ENCODE results near the gene ANKRD13B.

The ANKRD13B gene

DNA sequence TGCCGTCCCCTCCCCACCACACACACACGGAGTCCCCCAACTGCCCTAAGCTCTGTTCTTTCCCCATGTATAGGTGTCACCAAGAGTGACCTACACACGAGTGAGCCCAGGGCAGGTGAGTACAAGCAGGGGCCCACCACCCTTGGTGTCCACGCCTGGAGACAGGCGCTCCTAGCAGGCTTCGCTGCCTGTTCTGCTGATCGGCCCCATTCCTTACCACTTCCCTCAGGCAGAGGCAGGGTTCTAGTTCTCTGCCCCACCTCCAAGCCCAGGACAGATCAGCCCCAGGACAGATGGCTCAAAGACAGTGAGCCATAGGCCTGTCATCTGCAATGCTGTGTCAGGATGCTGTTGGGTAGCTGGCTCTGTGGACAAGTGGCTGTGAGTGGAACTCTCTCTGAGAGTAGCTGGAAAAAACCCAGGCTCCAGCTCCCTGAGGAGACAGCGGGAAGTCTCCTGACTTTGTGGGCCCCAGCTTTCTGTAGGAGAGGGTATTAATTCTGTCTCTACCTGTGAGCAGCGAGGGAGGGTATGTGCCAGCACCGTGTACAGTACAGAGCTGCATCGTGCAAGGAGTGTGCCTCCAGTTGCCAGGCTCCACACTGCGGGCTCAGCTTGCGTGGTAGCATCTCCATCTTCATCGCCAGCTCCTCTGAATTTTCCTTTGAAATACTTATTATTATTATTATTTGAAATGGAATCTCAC lies 23.5 kb upstream of the ANKRD13B start:
- peak; percentile 16 for DNase-seq

DNA sequence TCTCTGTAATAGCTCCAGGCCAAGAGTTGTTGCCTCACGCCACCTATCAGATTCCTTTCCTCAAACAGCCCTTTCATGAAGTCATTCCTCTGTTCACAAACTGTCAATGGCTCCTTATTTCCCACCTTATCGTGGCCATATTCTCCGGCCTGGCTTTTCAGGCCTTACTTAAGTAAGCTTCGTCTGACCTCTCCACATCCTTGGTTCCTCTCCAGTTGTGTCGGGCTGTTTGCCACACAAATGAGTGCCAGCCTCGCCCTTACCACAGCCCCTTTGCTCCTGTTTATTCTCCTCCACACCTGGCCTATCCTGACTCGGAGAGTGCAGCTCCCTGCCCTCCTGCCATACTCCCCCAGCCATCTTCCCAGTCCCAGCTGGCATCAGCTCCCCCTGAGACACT lies 22.4 kb upstream of the ANKRD13B start:
- DNase-seq: no peak

DNA sequence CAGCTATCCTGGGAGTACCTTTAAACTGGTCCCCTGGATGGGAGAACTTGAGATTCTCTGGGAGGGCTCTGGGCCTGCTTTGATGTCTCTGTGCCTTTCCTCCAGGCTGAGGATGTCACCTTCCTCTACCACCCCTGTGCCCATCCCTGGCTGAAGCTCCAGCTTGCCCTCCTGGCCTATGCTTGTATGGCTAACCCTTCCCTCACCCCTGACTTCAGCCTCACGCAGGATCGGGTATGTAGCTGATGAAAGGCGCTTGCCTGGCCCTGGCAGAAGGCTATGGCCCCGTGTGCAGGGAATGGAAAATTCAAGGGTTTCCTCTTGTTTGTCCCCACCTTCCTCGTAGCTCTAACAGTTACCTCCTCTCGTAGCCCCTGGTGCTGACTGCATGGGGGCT lies 21.4 kb upstream of the ANKRD13B start:
- no peak for DNase-seq

DNA sequence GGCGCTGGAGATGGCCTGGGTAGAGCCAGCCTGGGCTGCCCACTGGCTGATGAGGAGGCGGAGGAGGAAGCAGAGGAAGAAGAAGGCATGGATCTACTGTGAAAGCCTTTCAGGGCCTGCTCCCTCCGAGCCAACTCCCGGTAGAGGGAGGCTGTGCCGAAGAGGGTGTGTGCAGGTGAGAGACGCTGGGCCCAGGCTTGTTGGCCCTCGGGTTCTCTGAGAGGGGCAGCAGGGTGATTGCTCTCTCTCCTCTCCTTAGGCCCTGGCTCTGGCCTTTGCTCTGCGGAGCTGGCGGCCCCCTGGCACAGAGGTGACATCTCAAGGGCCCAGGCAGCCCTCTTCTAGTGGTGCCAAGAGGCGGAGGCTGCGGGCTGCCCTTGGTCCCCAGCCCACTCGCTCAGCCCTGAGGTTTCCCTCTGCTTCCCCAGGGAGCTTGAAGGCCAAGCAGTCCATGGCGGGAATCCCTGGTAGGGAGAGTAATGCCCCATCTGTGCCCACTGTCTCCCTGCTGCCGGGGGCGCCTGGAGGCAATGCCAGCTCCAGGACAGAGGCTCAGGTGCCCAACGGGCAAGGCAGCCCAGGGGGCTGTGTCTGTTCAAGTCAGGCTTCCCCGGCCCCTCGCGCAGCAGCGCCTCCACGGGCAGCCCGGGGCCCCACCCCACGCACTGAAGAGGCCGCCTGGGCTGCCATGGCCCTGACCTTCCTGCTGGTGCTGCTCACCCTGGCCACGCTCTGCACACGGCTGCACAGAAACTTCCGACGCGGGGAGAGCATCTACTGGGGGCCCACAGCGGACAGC lies 20.9 kb upstream of the ANKRD13B start:
- peak; percentile 13 for DNase-seq

DNA sequence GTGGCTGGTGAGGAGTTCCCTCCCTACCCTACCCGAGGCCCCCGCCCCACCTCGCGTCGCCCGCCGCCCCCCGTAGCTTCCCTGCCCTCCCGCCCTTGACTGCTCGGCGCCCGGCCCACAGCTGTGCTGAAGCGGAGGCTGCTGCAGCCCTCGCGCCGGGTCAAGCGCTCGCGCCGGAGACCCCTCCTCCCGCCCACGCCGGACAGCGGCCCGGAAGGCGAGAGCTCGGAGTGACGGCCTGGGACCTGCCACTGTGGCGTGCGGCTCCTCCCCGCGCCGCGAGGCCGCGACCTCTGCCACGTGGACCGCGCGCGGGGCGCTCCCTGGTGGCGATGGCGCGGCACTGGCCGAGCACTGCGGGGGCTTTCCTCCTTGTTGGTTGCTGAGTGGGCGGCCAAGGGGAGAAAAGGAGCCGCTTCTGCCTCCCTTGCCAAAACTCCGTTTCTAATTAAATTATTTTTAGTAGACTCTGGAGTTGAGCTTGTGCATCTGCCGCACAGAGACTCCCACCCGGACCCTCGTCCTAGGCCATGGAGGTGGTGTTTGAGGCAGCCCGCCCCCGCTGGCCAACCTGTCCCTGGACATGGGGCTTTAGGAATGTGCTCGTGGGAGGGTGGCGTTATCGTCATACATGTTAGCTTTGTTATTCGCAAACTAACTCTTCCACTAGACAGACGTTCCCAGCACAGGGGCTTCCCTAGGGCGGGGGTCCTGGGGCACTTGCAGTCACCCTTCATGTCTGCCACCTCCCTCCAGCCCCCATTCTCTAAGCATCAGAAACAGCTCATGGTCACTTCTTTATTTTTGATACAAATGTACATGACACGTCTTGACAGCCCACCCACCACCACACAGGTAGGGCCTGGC lies 20.0 kb upstream of the ANKRD13B start:
- peak; percentile 73 for DNase-seq

DNA sequence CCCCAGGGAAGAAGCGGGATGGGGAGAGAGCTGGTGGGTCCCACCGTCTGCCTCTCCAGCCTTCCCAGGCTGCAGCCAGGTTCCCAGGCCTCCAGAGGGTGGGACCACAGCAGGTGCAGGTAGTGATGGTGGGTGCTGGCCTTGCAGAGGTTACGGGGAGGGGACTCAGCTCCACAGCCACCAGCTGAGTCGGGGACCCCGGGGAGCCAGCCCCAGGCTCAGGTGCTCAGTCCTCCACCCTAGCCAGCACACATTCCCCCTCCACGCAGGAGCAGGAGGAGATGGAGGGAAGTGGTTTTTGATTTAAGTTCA lies 19.4 kb upstream of the ANKRD13B start:
- peak; percentile 15 for DNase-seq

DNA sequence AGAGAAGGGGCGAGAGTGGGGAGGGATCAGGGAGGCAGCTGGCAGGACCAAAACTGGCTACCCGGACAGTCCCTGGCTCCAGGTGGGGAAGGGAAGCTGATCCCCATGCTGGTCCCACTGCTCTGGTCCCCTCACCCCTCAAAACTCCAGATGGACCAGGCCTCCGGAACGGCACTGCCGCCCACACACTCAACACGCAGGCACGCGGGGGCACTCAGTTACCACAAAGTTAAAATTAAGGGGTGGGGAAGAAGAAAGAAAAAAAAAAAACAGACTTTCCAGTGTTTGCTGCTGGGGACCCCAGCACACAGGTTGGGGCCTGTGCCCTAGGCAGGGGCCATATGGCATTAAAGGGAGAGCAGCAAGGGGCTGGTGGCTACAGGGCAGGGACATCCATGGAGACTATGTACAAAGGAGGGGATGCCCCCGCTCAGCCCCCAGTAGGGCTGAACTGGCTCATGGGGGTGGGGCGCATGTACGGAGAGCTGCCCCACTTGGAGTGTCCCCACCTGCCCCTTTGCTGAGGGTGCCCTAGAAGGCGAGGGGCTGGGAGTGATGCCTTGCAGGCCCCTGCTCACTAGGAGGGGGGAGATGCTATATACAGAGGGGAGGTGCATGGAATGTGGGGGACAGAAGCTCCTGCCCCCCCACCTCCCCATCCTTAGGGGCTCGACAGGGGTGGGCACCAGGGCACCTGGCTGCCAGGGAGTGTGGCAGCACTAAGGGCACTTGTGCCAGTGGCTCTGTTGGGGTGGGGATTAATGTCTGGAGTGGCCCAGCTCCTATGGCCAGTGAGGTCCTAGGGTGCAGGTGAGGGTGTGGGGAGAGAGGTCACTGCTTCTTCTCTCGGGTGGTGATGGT lies 18.8 kb upstream of the ANKRD13B start:
- peak; percentile 14 for DNase-seq

DNA sequence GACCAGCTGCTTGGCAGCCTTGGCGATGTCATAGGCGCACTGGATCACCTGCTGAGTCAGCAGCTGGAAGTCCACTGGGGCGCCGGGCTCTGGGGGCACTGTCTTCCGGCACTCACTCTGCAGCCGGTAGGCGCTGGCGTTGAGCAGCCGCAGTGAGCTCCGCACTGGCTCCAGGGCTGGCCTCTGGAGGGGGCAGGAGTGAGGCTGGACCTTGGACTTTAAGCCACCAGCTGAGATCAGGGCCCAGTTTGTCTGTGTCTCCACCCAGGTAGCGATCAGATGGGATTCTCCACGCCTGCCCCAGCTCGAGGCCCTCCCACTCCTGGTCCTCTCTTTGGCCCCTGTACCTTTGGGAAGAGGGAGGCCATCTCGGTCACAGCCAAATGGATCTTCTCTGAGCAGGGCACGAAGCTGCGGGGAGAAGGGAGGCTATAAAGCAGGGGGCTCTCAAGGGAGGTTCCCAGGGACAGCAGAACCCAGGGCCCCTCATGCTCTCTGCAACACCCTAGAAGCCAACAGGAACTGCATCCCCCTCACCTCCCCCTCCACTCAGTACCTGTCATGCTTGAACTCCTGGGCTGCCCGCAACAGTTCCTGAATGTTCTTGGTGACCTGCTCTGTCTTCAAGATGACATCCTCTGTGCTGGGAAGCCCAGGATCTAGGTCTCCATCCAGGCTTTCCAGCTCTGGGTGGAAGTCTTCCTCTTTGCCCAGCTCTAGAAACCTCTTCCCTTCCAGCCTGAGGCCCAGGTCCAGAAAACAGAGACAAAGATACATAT lies 18.0 kb upstream of the ANKRD13B start:
- peak; percentile 14 for DNase-seq

DNA sequence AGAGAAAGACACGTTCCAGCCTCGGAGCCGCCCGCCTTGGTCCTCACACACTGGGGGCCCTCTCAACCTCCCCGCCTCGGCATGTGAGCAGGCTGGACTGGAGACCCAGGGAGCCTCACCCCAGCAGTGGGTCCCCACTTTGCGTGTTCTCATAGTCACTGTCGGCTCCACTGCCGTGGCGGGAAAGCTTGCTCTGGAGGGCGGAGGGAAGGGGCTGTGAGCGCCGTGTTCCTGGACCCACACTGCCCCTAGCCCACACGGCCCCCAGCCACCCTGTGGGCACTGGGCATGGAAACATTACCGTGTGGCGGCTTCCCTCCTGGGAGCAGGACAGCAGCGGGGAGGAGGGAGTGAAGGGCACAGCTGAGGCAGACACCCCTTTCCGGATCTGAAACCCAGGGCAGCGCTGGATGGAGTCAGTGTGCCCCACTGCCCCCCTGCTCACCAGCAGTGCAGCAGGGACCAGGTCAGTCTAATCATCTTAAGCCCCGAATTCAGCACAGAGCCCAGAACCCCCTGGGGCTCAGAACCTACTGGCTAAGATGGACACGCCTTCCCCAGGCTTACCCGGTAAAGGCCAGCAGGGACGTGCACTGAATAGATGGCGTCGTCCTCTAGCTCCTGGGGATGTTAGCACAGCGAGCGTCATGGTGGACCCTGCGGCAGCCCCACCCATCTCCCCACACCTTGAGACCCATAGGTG lies 17.3 kb upstream of the ANKRD13B start:
- peak; percentile 14 for DNase-seq

DNA sequence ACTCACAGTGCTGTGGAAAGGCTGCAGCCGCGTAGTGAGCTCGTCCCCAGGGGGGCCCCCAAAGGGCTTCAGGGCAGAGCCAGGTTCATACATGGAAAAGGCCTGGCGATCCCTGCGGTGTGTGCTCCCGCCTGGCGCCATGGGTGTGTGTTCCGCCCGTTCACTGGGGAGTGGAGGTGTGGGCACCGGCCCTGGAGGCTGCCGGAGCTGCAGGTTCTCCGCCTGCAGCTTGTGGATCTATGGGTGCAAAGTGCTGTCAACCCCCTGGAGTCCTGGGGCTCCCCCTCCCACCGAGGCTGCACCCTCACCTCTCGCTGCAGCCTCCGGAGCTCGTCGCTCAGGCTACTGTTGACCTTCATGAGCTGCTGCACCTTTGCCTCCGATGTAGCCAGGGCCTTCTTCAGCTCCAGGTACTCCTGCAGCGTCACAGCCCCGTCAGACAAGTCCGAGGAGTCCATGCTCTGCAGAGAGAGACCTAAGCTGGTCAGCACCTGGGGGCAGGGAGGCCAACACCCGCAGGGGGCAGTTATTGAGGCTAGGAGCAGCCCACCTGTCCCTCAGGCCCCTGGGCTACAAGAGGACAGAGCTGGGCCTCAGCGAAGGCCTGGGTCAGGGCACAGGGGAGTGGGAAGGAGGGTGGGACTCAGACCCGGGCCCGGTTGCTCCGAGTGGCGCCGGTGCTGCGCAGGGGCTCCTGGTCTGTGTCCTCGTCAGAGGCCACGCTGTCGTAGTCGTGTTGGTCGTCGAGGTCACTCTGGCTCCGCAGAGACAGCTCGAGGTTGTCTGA lies 16.5 kb upstream of the ANKRD13B start:
- DNase-seq: no peak

DNA sequence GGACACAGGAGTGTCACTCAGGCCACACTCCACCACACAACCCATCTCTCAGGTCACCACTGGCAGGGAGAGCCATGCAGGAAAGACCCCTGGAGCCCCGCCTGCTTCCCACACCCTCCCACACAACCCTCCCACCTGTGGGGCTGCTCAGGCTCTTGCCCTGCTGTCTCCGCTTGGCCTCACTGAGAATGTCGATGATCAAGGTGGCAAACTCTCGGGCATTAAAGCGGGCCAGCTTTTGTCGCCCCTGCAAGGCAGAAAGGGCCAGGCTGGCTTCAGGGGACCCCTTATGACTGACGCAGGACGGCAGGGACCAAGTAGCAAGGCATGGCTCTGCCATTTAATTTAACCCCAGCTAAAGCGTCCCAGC lies 15.9 kb upstream of the ANKRD13B start:
- no peak for DNase-seq

DNA sequence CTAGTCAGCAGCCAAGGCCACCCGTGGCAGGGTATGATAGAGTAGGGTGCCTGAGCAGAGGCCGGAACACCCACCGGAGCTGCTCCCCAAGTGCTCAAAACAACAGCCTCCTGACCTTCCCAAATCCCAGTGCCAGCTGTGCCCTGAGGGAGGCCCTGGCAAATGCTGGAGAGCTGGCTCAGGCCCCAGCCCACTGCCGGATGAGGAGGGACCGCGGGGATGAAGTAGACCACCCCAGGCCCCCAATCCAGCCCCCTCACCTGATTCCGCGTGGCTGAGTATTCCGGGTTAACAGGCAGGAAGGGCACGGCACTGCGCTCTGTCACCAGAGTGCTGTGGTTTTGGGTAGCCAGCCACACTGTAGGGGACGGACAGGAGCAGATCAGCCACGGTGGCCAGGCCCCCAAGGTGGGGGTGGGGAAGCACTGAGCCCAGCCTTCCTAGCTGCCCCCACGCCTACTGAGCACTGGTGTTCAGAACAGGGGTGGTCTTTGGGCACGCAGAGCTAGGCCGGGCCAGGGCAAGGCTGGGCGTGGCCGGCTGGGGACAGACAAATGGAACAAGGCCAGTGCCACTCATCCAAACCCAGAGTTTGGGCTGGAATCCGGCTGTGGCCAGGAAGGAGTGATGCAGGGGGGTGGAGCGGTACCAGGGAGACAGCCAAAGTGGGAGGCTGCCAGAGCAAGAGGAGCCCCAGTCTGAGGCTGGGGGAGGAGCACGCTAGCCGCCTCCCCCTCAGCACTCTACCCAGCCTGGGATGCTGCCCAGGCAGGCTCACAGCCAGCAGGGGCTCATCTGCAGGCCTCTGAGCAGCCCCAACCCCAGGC lies 15.3 kb upstream of the ANKRD13B start:
- peak; percentile 17 for DNase-seq

DNA sequence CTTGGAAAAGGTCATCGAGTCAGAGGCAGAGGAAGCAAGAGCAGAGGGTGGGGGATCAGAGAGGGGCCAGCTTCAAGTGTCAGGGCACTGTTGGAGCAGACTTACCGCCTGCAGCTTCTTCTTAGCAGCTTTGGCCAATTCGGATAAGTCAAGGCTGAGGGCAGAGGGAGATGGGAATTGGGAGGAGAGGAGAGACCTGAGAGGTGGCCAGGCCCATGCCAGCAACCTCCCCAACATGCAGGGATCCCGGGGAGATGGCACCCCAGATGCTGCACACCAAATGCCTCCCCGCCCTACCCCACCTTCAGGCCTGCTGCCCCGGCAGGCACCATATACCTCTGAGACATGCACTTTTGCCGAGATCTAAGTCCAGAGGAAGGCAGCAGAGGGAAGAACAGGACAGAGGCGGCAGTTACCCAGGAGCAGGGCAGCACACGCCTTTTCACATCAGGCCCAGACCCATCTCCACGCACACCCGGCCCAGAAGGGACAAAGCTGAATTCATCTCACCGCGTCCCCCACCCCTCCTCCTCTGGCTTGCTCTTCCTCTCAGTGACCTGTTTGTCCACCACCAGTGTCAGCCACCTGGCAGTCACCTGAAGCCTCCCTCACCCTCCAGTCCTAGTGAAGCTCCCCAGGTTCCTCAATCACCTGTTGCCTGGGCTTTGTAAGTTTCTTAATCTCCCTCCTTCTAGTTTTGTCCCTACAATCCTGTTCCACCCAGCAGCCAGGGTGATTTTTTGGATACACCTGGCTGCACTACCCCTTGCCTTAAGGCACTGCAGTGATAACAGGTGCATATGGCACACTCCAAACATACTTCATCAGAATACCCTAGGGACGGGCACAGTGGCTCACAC lies 14.1 kb upstream of the ANKRD13B start:
- DNase-seq: no peak

DNA sequence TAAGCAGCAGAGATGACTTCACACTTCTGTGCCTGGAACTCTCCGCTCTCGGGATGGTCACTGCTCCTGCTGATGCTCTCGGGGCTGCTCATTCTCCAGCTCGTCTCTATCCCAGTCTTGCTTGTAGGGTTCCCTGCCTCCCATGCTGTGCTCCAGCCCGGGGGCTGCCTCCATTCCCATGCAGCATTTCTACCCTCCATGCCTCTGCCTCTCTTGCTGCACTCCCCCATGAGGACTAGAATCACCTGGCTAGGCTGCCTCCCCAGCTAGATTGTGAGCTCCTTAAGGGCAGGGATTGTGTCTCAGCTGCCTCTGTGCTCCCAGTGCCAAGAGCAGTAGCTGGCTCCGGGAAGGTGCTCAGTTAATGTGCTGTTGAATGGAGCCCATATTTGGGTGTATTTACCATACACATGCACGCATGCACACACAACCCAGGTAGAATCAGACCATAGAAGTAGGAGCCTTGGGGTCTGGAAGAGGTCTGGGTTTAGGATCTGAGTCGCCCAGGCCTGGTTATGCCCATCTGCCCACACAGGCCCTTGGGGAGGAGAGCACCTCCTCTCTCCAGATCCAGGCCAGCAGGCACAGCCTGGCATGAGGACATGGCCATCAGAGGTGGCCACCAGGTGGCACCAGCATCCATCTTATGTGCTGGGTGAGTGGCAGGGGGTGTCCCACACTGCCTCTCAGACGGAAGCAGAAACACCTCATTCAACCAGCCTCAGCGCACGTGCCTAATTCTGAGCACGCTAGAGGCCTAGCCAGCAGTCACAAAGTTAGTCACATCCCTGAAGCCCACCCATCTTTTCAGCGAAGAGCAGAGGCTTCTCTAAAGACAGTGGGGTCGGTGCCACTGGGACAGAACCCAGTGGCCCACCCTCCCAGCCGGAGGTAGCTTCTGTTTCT lies 12.8 kb upstream of the ANKRD13B start:
- peak; percentile 92 for DNase-seq

DNA sequence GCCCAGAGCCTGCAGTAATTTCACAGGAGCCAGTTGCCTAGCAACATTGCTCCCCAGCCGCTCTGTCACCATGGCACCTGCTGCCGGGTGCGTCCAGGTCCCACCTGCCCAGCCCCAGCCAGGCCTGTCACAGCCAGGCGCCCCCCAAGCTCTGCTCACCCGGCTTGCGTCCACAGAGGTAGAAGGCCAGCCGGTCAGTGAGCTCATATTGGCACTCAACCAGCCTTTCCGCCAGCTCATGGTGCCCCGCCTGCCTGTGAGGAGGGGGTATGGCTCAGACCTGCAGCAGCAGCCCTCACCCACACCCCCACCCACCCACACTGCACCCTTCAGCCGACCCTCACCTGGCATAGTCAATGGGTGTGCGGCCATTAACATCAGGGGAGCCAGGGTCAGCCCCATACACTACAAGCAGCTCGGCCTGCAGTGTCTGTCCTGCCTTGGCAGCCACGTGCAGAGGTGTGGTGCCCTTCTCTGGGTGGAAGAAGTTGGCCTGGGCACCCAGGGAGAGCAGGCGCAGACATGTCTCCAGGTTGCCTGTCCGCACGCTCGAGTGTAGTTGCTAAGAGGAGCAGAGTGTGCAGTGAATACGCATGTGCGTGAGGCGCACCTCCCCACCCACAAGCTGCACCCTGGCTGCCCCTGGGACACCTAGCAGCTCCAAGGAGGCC lies 11.2 kb upstream of the ANKRD13B start:
- no peak for DNase-seq

DNA sequence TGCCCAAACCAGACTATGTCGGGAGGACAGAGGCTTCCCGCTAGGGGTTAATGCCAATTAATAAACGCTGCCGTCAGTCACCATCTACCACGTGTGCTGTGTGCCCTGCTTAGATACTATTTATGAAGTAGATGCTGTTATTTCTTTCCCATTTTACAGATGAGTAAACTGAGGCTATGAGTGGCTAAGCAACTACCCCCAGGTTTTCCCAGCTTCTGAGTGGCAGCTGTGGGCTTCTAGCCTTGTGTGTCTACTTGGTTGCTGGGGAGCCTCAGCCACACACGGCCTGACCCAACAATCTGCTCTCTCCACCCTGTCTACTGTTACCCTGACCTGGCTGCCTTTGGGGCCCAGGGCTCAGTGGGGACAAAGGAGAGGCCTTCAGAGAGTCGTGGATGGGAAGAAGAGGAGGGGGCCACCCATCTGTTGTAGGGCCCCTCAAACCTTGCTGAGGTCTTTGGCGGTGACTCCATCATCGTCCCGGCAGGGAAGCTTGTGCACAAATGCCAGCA lies 10.6 kb upstream of the ANKRD13B start:
- DNase-seq: no peak

DNA sequence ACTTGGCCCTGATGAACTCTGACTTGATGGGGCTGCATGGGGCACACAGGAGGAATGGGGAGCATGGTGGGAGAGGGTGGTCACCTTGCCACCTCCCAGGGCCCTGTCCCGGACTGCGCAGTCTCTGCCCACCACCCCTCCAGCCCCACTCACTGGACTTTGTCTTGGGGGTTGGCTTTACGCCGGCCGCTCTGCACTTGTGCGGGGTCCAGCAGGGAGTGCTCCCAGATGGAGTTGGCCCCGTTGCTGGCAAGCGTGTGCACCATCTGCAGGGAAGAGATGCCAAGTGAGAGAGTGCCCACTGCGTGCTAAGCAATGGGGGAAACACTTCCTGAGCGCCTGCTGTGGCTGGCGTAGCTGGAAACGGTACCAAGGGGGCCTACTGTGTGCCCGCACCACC lies 10.2 kb upstream of the ANKRD13B start:
- DNase-seq: no peak

Data from activated CD8-positive, alpha-beta memory T cell treated with anti-CD3 and anti-CD28 coated beads, Interleukin-2, amount 50 U/mL, for 4 hours (primary cell).